K562 (cell line): Measurements from ENCODE around the gene TPPP. TPM values are rescaled to one million over a fixed set of nuclear protein-coding genes. Genes with fewer than 3 reads are reported as not detected.

Experiments
- E2F5 ChIP-seq: sonication (generic); formaldehyde crosslinking; IDR thresholded peaks from 2 replicates; pipeline ENCODE4 v1.8.0; 2022; ENCODE audit warnings: mild to moderate bottlenecking, missing genetic modification reagents
- NR2C2 ChIP-seq, 2 experiments: fragments of 200-800 bp in 1 of 2; sonication (Bioruptor generic) in 1 of 2; sonication (generic) in 1 of 2; formaldehyde crosslinking in 1 of 2; IDR thresholded peaks; 2 replicates each; pipeline versions ENCODE4 v1.6.1 to v1.8.0; 2016 to 2022; ENCODE audit warnings: mild to moderate bottlenecking in 1 of 2, missing compliant biosample characterization in 1 of 2, missing genetic modification characterization in 1 of 2, missing genetic modification reagents in 1 of 2
- ZNF143 ChIP-seq: sonication (generic); formaldehyde crosslinking; IDR thresholded peaks from 2 replicates; pipeline ENCODE4 v1.9.0; 2022; ENCODE audit warnings: mild to moderate bottlenecking, missing genetic modification reagents
- ZNF274 ChIP-seq: IDR thresholded peaks from 2 replicates; pipeline ENCODE4 v1.6.1; 2011; ENCODE audit warnings: low read depth, mild to moderate bottlenecking, low read length, moderate library complexity, borderline replicate concordance
- ZNF318 ChIP-seq, 2 experiments: fragments of 450-650 bp; IDR thresholded peaks; 2 replicates each; pipeline ENCODE4 v1.6.1; 2016; ENCODE audit warnings: mild to moderate bottlenecking in 2 of 2, borderline replicate concordance in 1 of 2, low read depth in 1 of 2, moderate library complexity in 1 of 2
- ZNF583 ChIP-seq: fragments of 250-450 bp; sonication (Bioruptor Pico); IDR thresholded peaks from 2 replicates; pipeline ENCODE4 v1.4.0; 2020
- polyA plus RNA-seq, 8 experiments: library from polyadenylated mRNA; depleted of rRNA in 4 of 8; stranded (reverse) in 5 of 8; unstranded in 3 of 8; fragments of >200 nt; fragmentation: Nextera tagmentation in 2 of 8; fragmentation: Illumina TruSeq in 1 of 8; extraction: Ambion mirVana in 2 of 8; extraction: Trizol in 1 of 8; gene quantifications; 2 replicates each; pipeline versions ENCODE4 v1.2.1 to v1.2.3, GENCODE V29; 2011 to 2014; ENCODE audit warnings: inconsistent platforms in 1 of 8, missing spikeins in 1 of 8
- total RNA-seq, 7 experiments: library from RNA; depleted of rRNA in 6 of 7; stranded (reverse); fragments of >200 nt in 6 of 7; fragmentation: Illumina TruSeq in 2 of 7; extraction: Trizol in 2 of 7; gene quantifications; 2 replicates each; pipeline versions ENCODE4 v1.2.1 to v1.2.3, GENCODE V29; 2011 to 2021; ENCODE audit warnings: low replicate concordance in 1 of 7
- TF ChIP-seq, protein P1 (sequence below): fragments of 450-650 bp; formaldehyde crosslinking; IDR thresholded peaks from 2 replicates; pipeline ENCODE4 v1.4.0; 2020; ENCODE audit warnings: mild to moderate bottlenecking, mixed read lengths
- TF ChIP-seq, protein P2 (sequence below): fragments of 450-650 bp; IDR thresholded peaks from 2 replicates; pipeline ENCODE4 v1.6.1; 2016; ENCODE audit warnings: borderline replicate concordance
- TF ChIP-seq, protein P3 (sequence below): fragments of 450-650 bp; IDR thresholded peaks from 2 replicates; pipeline ENCODE4 v1.6.1; 2016; ENCODE audit warnings: mild to moderate bottlenecking

The TPPP gene
- total and polyA plus RNA-seq, 9 of the 15 experiments (the other 6 are each of a cell fraction or from before 2014, with no cell fraction given), result 0.01 to 0.07 (median 0.03) TPM; not detected in 6

DNA sequence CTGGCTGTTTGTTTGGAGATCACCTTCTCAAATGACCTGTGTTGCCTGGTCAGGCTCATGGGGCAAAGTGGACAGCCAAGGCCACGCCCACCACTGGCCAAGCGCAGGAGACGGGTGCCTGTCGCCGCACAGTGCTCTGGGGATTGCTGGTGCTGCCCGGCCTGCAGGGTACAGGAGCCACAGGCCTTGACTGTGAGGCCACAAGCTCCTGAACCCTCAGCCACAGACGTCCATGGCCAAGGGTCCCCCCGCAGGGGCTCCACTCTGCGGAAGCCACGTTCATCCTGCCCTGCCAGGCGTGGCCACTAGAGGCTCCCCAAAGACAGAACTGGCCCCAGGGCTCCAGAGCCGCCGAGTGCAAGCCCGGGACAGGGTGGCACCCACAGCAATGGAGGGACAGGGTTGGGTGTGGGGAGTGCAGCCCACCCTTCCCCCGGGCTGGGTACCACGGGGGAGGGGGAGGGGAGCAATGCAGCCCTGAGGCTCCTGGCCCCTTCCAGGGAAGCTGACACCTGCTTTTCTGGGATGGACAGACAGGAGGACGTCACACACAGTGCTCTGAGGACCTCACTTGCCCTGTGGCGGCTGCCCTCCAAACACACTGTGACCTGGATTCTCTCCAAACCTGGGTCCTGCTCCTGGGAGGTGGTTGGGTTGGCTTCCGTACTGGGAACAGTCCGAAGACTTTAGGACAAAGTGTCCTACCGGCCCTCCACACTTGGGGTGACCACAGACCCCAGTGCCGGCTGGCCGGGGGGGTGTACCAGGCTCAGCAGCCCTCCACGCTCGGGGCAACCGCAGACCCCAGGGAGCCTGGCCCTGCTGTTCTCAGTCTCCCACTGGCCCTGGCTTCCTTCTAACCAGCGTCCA lies 21.5 kb downstream of the TPPP start (continued):
- TF ChIP-seq, protein P1, sequence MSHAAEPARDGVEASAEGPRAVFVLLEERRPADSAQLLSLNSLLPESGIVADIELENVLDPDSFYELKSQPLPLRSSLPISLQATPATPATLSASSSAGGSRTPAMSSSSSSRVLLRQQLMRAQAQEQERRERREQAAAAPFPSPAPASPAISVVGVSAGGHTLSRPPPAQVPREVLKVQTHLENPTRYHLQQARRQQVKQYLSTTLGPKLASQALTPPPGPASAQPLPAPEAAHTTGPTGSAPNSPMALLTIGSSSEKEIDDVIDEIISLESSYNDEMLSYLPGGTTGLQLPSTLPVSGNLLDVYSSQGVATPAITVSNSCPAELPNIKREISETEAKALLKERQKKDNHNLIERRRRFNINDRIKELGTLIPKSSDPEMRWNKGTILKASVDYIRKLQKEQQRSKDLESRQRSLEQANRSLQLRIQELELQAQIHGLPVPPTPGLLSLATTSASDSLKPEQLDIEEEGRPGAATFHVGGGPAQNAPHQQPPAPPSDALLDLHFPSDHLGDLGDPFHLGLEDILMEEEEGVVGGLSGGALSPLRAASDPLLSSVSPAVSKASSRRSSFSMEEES, result no peak
- TF ChIP-seq, protein P2, sequence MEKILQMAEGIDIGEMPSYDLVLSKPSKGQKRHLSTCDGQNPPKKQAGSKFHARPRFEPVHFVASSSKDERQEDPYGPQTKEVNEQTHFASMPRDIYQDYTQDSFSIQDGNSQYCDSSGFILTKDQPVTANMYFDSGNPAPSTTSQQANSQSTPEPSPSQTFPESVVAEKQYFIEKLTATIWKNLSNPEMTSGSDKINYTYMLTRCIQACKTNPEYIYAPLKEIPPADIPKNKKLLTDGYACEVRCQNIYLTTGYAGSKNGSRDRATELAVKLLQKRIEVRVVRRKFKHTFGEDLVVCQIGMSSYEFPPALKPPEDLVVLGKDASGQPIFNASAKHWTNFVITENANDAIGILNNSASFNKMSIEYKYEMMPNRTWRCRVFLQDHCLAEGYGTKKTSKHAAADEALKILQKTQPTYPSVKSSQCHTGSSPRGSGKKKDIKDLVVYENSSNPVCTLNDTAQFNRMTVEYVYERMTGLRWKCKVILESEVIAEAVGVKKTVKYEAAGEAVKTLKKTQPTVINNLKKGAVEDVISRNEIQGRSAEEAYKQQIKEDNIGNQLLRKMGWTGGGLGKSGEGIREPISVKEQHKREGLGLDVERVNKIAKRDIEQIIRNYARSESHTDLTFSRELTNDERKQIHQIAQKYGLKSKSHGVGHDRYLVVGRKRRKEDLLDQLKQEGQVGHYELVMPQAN, result no peak
- no peak for TF ChIP-seq ZNF318 (IDR thresholded peaks at IDR 0.05; ENCODE audit: borderline replicate concordance in 1 of 2, low read depth in 1 of 2)
- no peak for TF ChIP-seq E2F5 (CRISPR knock-in tag)
- TF ChIP-seq ZNF583, result no peak
- TF ChIP-seq NR2C2 (CRISPR knock-in tag; IDR thresholded peaks at IDR 0.05), result no peak
- TF ChIP-seq NR2C2 (tag; IDR thresholded peaks at IDR 0.05), result no peak
- no peak for TF ChIP-seq ZNF143 (CRISPR knock-in tag)
- no peak for TF ChIP-seq ZNF274
- TF ChIP-seq, protein P3, sequence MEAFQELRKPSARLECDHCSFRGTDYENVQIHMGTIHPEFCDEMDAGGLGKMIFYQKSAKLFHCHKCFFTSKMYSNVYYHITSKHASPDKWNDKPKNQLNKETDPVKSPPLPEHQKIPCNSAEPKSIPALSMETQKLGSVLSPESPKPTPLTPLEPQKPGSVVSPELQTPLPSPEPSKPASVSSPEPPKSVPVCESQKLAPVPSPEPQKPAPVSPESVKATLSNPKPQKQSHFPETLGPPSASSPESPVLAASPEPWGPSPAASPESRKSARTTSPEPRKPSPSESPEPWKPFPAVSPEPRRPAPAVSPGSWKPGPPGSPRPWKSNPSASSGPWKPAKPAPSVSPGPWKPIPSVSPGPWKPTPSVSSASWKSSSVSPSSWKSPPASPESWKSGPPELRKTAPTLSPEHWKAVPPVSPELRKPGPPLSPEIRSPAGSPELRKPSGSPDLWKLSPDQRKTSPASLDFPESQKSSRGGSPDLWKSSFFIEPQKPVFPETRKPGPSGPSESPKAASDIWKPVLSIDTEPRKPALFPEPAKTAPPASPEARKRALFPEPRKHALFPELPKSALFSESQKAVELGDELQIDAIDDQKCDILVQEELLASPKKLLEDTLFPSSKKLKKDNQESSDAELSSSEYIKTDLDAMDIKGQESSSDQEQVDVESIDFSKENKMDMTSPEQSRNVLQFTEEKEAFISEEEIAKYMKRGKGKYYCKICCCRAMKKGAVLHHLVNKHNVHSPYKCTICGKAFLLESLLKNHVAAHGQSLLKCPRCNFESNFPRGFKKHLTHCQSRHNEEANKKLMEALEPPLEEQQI, result no peak
